ENCODE data around the gene TFCP2L1.
"Not testable (repeated sequence)": the region's sequence is repeated elsewhere in the genome, so short reads cannot be mapped to it uniquely, and the experiment has no call there.

TFCP2L1 gene

GRCh38 chr2:121241466-121241865, 43.5 kb downstream of the TFCP2L1 start:
- DNase-seq, result no peak

- DNase-seq, result no peak
Measured at GRCh38 chr2:121240436-121240835, 44.6 kb downstream of the TFCP2L1 start.

DNA sequence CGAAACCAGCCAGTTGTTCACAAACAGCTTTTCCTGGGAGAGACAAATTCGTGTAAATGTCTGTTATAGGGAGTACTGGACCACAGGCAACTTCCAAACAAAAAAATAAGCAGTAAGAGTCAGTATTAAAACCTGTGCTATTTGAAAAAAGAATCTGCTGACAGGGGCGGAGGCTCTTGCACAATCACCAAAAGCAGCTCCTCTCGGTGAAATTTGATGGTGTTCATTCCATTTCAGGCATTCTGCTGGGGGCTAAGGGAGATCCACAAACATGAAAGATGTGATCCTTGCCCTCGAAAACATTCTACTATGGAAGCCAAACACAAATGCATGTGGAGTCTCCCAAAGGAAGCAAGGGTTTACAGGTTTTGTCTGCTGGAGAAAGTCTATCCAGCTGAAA, 45.0 kb downstream of the TFCP2L1 start:
- no peak for DNase-seq

GRCh38 chr2:121239471-121239870, 45.5 kb downstream of the TFCP2L1 start:
- DNase-seq, result no peak

DNA sequence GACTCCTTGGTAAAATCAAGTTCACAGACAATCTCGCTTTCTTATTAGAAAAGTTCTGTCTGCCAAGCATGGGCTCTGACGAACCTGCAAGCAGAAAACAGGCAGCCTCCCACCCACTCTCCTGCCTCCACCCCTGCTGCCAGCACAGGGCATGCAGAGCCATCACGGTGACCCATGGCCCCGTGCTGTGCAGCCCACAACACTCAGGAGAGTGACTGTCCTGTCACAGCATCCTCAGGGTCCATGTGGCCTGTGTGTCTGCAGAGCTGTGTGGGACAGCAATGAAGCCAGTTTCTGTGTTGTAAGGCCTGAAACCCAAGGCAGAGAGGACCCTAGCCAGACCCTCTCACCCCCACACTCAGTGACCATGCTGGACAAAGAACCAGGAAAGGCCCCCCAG, 46.2 kb downstream of the TFCP2L1 start:
- DNase-seq, result no peak

GRCh38 chr2:121237980-121238665, 46.9 kb downstream of the TFCP2L1 start:
- DNase-seq, result no peak

DNA sequence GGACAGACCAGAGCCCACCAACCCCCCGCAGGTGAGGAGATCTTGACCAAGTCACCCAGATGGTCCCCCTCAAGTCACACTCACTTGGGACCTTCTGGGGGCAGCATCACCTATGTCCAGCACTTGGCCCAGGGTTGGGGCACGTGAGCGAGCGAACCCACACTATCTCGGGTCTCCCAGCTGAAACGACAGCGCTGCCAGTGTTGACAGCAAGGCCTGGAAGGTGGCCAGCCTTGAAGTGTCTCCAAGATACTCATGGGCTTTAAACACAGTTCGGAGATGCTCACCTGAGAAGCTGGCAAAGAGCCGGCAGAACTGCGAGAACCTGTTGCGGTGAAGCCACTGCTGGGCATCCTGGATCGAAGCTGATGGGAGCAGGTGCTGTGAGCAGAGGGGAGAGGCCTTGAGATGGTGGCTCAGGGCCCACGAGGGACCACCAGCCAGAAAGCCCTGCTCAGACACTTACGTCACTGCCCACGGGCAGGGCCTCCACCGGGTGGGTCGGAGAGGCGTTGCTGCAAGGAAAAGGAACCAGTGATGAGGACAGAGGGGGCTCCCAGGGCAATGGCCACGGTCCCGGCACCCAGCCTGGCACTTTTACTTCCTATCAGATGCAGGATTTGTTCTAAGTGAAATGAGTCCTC, 47.5 kb downstream of the TFCP2L1 start:
- DNase-seq, result no peak

DNA sequence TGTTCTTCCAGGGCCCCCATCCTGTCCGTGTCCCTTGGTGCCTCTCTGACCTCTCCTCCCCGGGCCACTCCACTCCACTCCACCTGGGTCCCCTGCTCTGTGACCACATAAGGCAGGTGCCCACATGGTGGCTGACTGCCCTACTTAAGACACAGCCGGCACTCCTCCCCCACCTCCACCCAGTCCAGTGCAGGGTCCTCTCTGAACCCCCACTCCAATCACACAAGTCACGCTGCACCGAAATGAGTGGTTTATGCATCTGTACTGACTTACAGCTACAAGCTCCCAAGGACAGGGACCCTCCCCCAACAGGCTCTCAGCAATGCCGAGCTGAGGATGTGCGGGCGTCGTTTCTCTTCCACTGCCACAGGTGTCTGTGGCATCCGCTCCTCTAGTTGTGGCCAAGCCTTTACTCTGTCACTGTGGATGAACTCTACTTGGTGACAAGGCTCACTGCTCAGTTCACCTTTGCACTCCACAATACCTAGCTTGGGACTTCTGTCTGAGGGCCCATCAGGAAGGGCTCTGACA, 48.3 kb downstream of the TFCP2L1 start:
- DNase-seq, result no peak

GRCh38 chr2:121236101-121236640, 48.8 kb downstream of the TFCP2L1 start:
- no peak for DNase-seq

- no peak for DNase-seq
Measured at GRCh38 chr2:121235542-121235941, 49.5 kb downstream of the TFCP2L1 start.

GRCh38 chr2:121234791-121235190, 50.2 kb downstream of the TFCP2L1 start:
- no peak for DNase-seq

DNA sequence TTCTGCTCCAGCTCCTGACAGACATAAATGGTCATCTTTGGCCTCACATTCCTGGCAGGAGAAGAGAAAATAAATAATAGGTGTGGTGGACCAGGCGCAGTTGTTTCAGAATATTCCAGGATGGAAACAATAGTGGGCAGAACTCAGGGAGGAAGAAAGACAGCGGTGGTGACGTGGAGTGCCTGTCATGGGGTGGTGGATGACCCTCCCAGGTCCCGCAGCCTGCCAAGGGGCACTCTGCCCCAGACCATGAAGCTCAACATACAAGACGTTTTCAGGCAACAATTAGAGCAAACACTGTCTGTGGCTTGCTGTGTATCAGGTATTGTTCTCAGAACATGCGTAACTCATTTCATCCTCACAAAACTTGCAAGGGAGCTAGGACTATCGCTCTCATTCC, 50.9 kb downstream of the TFCP2L1 start:
- no peak for DNase-seq

- no peak for DNase-seq
Measured at GRCh38 chr2:121233486-121234110, 51.4 kb downstream of the TFCP2L1 start.

DNA sequence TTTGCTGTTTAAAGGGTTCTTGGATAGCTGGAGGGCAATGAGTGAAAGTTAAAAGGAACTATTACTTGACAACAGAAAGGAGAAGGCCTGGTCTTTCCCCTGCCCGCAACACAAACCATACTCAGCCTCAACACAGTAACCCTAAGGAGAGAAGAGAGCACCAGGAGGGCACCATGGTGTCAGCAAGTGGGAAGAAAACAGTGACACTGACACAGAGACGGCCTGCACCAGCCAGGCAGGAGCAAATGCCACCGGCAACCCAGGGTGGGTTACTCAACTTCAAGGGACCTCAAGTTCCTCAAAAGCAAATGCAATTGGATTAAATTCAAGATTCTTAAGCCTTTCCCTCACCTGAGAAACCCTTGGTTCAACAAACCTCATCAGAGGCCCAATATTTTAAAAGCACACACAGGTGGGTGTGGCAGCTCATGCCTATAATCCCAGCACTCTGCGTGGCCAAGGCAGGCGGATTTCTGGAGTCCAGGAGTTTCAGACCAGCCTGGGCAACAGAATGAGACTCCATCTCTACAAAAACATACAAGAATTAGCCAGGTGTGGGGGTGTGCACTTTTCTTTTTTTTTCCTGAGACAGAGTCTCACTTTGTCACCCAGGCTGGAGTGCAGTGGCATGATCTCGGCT, 52.3 kb downstream of the TFCP2L1 start:
- no peak for DNase-seq

DNA sequence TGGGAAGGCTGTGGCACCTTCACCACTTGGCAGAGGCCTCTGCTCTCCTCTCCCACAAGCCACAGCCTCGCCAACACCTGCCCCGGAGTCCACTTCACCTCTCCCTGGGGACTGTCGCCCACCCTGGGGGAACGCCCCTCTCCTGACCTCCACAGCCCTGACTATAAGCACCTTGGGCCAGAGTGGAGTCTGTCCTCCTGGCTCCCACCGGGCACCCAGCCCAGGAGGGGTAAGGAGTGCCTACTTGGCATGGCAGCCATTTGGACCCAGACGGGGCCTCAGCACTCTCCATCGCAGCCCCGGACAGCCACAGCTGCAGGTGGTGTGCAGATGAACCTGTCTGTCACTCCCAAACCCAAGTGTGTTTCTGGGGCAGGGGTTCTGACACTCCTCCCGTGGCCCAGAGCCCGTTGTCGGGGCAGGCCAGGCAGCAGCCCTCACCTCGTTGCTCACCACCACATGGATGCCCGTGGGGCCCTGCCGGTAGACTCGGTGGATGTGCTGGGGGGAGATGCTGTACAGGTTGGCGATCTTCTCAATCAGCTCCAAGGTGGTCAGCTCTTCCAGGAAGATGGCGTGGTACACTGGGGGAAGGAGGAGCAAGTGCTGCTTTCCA, 53.5 kb downstream of the TFCP2L1 start:
- no peak for DNase-seq

DNA sequence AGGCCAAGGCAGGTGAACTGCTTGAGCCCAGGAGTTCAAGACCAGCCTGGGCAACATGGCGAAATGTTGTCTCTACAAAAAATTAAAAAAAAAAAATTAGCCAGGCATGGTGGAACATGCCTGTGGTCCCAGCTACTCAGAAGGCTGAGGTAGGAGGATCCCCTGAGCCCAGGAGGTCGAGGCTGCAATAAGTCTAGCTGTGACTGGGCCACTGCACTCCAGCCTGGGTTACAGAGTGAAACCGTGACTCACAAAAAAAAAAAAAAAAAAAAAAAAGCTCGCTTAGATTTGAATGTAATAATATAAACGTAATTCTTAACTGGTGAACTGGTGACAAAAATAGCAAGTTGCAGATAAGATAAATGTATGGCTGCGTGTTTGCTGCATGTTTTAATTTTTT, 56.5 kb downstream of the TFCP2L1 start:
- DNase-seq, result no peak

GRCh38 chr2:121227381-121228144, 57.4 kb downstream of the TFCP2L1 start:
- DNase-seq, result not testable (repeated sequence)

DNA sequence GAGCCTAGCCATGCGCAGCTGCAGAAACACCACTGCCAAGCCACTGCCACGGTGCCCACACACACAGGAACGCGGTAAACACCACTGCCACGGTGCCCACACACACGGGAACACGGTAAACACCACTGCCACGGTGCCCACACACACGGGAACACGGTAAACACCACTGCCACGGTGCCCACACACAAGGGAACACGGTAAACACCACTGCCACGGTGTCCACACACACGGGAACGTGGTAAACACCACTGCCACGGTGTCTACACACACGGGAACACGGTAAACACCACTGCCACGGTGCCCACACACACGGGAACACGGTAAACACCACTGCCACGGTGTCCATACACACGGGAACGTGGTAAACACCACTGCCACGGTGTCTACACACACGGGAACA, 59.3 kb downstream of the TFCP2L1 start:
- not testable (repeated sequence) for DNase-seq

DNA sequence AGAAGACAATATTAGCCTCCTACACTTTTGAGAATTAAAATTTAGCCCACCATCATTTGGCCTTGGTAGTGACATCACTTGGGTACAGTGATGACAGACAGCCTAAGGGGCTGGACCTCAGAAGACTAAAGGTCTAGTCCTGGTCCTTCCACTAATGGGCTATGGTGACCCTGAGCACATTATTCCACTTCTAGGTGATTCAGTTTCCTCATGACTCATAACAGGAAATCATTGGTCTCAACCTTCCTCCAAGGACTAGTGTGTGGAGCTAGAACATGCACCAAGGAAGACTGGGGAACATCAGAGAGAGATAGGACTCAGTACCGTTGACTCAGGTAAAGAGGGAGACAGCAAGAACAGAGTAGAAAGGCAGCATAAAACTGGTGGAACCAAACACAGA, 64.0 kb downstream of the TFCP2L1 start:
- no peak for DNase-seq

DNA sequence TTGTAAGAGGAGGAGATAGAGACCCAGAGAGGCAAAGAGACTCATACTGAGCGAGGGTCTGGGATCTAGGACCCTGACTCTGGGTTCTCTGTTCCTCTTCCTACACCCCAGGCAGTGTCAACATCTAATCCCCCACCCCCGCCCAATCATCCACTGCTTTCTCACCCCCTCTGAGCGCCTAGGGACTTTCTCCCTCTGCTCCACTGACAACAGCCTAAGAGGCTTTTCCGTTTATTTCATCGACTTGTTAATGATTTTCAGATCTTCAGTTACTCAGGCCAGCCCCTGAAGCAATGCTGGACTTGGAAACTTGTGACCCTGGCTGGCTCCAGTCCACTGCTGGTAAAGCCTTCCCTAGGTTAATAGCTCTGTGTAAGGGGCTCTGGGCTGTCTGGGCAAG, 65.1 kb downstream of the TFCP2L1 start:
- no peak for DNase-seq

DNA sequence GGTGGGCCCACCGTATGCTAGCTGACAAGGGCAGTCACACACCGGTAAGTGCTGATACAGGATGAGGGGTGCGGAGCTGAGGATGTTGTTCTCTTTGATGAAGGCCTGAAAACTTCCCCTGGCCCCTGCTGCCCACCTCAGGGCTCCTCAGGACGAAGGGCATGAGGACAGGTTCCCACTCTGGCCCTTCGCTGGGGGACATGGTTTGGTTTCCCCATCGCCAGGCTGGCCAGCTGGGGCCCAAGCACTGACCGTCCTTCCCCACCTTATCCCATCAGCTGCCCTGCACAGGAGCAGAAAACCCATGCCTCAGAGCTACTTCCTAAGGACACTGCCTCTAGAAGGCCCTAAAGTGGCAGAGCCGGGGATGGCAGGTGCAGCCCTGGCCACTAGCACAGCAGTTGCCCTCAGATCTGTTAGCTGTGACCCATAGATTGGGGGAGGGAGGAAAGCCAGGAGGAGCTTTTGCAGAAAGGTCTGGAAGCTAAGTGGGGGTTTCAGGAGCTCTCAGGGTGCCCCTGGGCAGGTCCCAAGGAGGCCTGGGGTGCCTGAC, 66.5 kb downstream of the TFCP2L1 start:
- DNase-seq, result no peak

DNA sequence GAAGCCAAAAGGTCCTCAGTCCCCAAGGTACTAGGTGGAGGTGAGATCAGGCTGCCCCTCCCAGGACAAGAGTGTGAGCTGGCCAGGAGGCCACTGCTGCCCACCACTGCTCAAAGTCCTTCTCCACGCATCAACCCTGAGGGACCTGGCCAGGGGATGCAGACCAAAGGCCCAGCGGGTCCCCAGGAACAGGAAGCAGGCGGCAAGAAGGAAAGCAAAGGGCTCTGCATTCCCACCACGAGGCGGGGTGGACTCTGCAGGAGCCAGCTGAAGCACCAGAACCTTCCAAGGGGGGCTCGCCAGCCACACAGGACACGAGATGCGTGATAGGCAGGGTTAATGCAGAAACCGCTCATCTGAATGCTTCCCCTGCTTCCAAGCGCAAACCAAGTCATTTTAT, 67.4 kb downstream of the TFCP2L1 start:
- no peak for DNase-seq

Measured in Kasumi-1 (cell line).